ENCODE measurements around the gene CWH43. TPM values are rescaled to one million over a fixed set of nuclear protein-coding genes. Genes with fewer than 3 reads are reported as not detected.
"Not testable (repeated sequence)": the region's sequence is repeated elsewhere in the genome, so short reads cannot be mapped to it uniquely, and the experiment has no call there.

Gene CWH43
- 1 to 10 TPM; 5.5 to 8.0 (median 6.9) TPM for polyA plus RNA-seq (ENCODE audit: insufficient read length in 3 of 3)

DNA sequence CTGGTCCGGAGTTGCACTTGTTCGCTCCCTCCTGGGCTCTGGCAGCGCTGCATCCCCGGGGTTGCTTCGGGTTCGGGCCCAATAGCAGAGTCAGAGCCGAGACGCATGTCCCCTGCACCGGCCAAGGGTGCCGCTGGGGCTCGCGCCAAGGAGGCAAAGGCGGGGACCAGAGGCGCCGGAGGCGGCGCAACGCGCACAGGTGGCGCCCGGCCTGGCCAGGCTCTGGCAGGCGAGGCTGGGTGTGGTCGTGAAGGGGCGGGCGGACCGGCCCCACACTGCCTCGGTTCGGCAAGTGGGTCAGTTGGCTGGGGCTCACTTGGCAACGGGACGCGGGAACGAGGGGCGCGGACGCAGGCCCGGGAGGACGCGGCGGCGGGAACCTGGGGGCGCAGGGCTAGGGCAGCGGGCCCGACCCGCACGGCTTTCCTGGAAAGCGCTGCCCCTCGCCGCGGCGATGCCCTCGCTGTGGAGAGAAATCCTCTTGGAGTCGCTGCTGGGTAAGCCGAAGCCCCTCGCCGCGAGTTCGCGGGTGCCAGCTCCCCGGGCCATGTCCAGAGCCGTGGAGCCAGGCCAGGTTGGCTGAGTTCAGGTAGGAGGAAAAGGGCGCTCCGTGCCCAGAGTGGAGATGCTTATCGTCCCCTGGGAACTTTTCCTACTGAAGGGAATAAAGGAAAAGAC, at the start of gene CWH43:
Gene CWH43, plus strand, starts transcription at position 300 of the 678 bp plus-strand sequence. Its CDS starts 155 bp downstream, at position 455.
- no peak for DNase-seq (ENCODE audit: low read depth in 3 of 3, low spot score in 2 of 3)

- no peak for DNase-seq (ENCODE audit: low read depth in 3 of 3, low spot score in 2 of 3)
Observed at GRCh38 chr4:48937033-48937432, 49.0 kb upstream of the CWH43 start.

- no peak for DNase-seq (ENCODE audit: low read depth in 3 of 3, low spot score in 2 of 3)
Observed at GRCh38 chr4:48938831-48939230, 47.2 kb upstream of the CWH43 start.

GRCh38 chr4:48939785-48940184, 46.3 kb upstream of the CWH43 start:
- DNase-seq (ENCODE audit: low read depth in 3 of 3, low spot score in 2 of 3): no peak

GRCh38 chr4:48943387-48943786, 42.7 kb upstream of the CWH43 start:
- no peak for DNase-seq (ENCODE audit: low read depth in 3 of 3, low spot score in 2 of 3)

- DNase-seq (ENCODE audit: low read depth in 3 of 3, low spot score in 2 of 3): no peak
Observed at GRCh38 chr4:48944252-48944651, 41.8 kb upstream of the CWH43 start.

DNA sequence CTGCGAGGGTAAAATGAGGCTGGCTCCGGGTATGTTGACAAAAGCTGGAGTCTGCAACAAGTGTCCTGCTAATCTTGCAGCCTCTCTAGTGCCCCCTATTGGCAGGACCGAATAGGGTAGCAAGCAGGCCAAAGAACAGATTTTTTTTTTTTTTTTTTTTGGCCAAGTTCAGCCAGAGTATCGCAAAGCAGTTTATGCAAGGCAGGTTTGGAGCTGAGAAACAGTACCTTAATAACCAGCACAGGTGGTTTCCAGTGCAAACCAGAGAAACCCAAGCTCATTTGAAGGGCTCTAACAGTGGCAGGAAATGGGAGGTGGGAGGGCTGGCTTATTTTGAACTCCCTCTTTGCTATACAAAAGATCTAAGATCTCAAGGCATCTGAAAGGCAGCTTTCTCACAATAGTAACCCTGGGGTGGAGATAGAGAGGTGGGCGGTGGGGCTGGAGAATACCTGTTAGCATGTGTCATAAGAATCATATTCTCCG, 41.3 kb upstream of the CWH43 start:
- no peak for DNase-seq (ENCODE audit: low read depth in 3 of 3, low spot score in 2 of 3)

- no peak for DNase-seq (ENCODE audit: low read depth in 3 of 3, low spot score in 2 of 3)
Observed at GRCh38 chr4:48945981-48946380, 40.1 kb upstream of the CWH43 start.

DNA sequence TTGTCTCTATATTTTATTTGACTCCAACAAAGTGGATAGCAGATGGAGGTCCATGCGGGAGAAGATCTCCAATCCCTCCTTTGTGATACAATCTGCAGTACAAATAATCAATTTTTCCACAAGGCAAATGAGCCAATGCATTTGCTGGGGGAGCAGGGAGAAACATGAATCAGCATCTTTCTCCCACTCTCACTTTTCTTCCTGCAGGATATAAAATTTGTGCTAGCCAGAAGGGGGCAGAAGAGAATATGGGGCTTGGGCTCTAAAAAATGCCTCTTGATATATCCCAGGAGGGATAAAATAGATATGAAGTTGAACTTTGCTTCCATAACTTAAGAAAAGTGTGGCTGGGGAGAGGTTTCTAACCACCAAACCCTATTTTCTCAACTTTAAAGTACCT, 38.3 kb upstream of the CWH43 start:
- DNase-seq (ENCODE audit: low read depth in 3 of 3, low spot score in 2 of 3): no peak

DNA sequence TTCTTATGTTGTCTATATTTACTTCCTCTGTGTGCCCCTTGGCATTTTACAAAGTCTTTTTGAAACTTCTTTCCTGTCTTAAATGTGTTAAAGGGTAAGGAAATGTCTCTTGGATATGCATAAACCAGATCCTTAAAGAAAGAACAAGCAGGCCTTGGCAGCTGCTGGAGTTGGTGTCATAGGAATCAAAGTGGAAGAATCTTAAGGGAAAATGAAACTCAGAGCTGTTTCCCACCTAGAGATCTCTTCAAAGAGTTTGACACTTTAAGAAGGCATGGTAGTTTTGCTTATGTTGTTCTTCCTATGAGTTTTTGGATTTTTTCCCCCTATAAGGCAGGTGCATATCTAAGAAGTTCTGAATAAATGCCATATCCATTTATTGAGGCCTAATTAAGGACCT, 37.0 kb upstream of the CWH43 start:
- no peak for DNase-seq (ENCODE audit: low read depth in 3 of 3, low spot score in 2 of 3)

DNA sequence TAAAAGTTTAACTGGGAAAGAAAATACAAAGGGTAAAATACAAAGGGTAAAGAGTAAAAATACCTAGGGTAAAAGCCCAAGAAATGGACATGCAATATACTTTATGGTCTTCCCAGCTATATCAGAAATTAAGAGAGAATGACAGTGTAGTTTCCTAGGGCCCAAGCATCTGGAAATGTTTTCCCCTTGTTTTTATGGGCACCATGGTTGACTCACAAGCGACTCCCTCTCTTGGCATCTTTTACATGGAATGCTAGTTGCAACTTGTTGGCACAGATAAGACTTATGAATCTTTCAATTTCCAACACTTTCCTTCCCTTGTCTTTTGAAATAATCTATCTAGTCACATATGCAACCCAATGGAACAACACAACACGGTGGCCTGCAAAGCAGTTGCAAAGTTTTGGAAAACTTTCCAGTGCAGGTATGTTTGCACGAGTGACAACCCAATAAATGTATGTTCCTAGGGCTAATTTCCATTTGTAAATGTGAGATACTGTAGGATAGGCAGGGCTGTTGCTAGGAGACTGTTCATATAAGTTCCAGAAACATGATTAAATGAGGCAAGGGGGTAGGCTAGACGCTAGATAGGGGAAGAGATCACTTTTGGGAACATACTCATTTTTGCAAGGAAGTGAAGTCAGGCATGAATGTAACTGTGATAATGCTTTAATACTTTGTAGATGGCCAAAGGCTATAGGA, 36.4 kb upstream of the CWH43 start:
- DNase-seq (ENCODE audit: low read depth in 3 of 3, low spot score in 2 of 3): no peak

- no peak for DNase-seq (ENCODE audit: low read depth in 3 of 3, low spot score in 2 of 3)
Observed at GRCh38 chr4:48954314-48954713, 31.8 kb upstream of the CWH43 start.

GRCh38 chr4:48957366-48957765, 28.7 kb upstream of the CWH43 start:
- DNase-seq (ENCODE audit: low read depth in 3 of 3, low spot score in 2 of 3): not testable (repeated sequence)

DNA sequence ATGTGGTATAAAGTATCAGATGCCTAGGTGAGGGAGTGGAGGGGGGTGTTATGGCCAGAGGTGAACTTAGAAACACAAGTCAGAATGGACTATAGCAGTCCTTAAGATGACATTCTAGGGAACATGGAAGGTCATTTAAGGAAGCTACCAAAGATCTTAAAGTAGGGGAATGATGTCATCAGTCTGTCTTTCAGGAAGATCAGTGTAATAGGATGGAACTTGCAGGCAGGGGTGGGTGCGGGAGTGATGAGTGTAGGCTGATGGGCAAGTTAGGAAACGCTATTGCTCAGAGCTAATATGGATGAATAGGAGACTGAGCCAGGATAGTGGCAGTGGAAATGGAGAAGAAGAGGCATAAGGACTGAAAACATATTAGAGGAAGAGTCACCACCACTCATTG, 27.5 kb upstream of the CWH43 start:
- DNase-seq (ENCODE audit: low read depth in 3 of 3, low spot score in 2 of 3): no peak

- no peak for DNase-seq (ENCODE audit: low read depth in 3 of 3, low spot score in 2 of 3)
Observed at GRCh38 chr4:48960988-48961635, 25.0 kb upstream of the CWH43 start.

GRCh38 chr4:48962636-48963035, 23.4 kb upstream of the CWH43 start:
- DNase-seq (ENCODE audit: low read depth in 3 of 3, low spot score in 2 of 3): no peak

GRCh38 chr4:48963042-48963679, 22.9 kb upstream of the CWH43 start:
- peak; percentile 51 to 64 (median 56) for DNase-seq (ENCODE audit: low read depth in 3 of 3, low spot score in 2 of 3)

- no peak for DNase-seq (ENCODE audit: low read depth in 3 of 3, low spot score in 2 of 3)
Observed at GRCh38 chr4:48967101-48967500, 19.0 kb upstream of the CWH43 start.

GRCh38 chr4:48967631-48968030, 18.4 kb upstream of the CWH43 start:
- no peak for DNase-seq (ENCODE audit: low read depth in 3 of 3, low spot score in 2 of 3)

DNA sequence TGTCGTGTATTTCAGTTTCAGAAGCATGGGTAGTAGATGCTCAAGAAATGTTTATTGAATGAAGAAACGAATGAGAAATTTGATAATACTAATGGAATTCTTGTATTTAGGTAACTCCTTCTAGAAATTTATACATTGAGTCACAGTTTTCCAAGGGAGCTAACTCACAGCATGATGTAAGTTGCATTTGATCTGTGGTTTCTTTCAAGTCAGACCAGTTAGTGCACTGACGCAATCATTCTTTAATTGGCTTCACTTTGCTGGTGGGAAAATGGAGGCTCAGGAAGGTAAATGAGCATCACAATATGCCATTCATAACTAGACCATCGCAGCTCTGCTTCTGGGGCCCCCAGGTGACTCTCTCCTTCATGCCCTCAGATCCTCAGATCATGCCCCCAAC, 17.3 kb upstream of the CWH43 start:
- DNase-seq (ENCODE audit: low read depth in 3 of 3, low spot score in 2 of 3): no peak

DNA sequence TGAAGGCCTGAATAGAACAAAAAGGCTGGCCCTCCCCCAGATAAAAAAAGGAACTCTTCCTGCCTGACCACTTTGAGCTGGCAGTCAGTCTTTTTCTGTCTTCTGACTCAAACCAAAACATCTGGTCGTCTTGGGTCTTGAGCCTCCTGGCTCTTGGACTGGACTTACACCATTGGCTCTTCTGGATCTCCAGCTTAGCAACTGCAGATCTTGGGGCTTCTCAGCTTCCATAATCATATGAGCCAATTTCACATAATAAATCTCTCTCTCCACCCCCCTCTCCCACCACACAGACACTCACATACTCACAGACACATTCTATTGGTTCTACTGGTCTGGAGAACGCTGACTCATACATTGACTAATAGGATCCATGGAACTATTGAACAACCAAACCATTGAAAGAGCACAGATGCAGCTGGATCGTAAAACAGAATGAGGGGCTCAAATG, 15.6 kb upstream of the CWH43 start:
- DNase-seq (ENCODE audit: low read depth in 3 of 3, low spot score in 2 of 3): no peak

All from right renal cortex interstitium (tissue), 3 donors.